Esophagus squamous epithelium (tissue), 5 donors: ENCODE data around the gene MAP3K8. TPM values are rescaled to one million over a fixed set of nuclear protein-coding genes. Genes with fewer than 3 reads are reported as not detected.

Experiments
- DNase-seq: peaks from one replicate; lab custom pipeline; 2025; lab: John Stamatoyannopoulos, UW
- H3K27ac ChIP-seq, 4 donors: fragments of 200-600 bp; sonication (generic); one replicate each; pipeline ENCODE4 v1.5.1; 2016 to 2019; ENCODE audit warnings: mild to moderate bottlenecking in 1 of 4
- H3K27me3 ChIP-seq, 4 donors: fragments of 200-600 bp; sonication (generic); 1 replicate in 3 of 4; 2 replicates in 1 of 4; pipeline versions ENCODE4 v1.5.1 to v1.6.0; 2017 to 2021; ENCODE audit warnings: antibody characterized with exemption in 1 of 4
- H3K36me3 ChIP-seq, 3 donors: fragments of 200-600 bp; sonication (generic); one replicate each; pipeline ENCODE4 v1.5.1; 2016 to 2019
- H3K4me1 ChIP-seq, 3 donors: fragments of 200-600 bp; sonication (generic); one replicate each; pipeline ENCODE4 v1.5.1; 2017 to 2019
- H3K4me3 ChIP-seq, 4 donors: fragments of 200-600 bp; sonication (generic); 1 replicate in 3 of 4; 2 replicates in 1 of 4; pipeline ENCODE4 v1.5.1; 2016 to 2019; ENCODE audit warnings: mild to moderate bottlenecking in 2 of 4, moderate library complexity in 1 of 4
- H3K9me3 ChIP-seq, 3 donors: fragments of 200-600 bp; sonication (generic); one replicate each; pipeline ENCODE4 v1.5.1; 2016 to 2019
- POLR2A ChIP-seq, 4 donors: fragments of 450-650 bp; IDR thresholded peaks; one replicate each; pipeline ENCODE4 v1.6.1; 2017; ENCODE audit warnings: antibody characterized with exemption in 4 of 4, mild to moderate bottlenecking in 4 of 4, moderate library complexity in 3 of 4
- WGBS, 2 donors: methylation state at CpG; one replicate each; pipeline ENCODE4 v1.1.5; 2018; 5-methylcytosine and 5-hydroxymethylcytosine counted together
- intact Hi-C: fragments of 100-400 bp; cut with DNase I; formaldehyde crosslinking; loops from one replicate; pipeline ENCODE4 v1.15.0; 2022
- total RNA-seq, 4 donors: library from RNA; depleted of rRNA; stranded (reverse); fragments of >200 nt; gene quantifications; one replicate each; pipeline ENCODE4 v1.1.0, GENCODE V29; 2016
- TF ChIP-seq, protein P1 (sequence below), 6 experiments: fragments of 450-650 bp in 4 of 6; fragments of 200-600 bp in 2 of 6; sonication (generic) in 2 of 6; IDR thresholded peaks; one replicate each; pipeline ENCODE4 v1.5.1; 2016 to 2019; ENCODE audit warnings: antibody characterized with exemption in 6 of 6, mild to moderate bottlenecking in 4 of 6, moderate library complexity in 4 of 6
- donor health status: DM: yes; HTN: yes; CAD: no.

Gene MAP3K8
- total RNA-seq, 4 donors from 2014 or later: 9.4 to 20.6 (median 17.9) TPM

DNA sequence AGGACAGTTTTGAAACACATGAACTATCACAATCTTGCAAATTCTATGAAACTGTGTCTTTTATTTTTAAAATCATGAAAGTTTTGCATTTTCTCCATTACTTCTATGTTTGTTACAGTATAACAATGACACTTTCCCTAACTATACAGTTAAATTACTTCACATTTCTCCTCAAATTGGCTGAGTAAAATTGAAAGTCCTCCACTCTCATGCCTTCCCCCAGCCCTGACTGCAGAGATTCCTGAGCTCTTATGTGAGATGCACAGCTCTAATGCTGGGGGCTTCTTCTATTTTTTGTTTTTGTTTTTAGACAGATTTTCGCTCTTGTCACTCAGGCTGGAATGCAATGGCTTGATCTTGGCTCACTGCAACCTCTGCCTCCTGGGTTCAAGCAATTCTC lies 22.7 kb upstream of the MAP3K8 start:
- H3K27ac ChIP-seq: no peak overlapping the region
- no peak overlapping the region for H3K4me3 ChIP-seq
- DNase-seq: no peak
- H3K27me3 ChIP-seq: no peaks in the 10 kb centered on the region
- TF ChIP-seq, protein P1, sequence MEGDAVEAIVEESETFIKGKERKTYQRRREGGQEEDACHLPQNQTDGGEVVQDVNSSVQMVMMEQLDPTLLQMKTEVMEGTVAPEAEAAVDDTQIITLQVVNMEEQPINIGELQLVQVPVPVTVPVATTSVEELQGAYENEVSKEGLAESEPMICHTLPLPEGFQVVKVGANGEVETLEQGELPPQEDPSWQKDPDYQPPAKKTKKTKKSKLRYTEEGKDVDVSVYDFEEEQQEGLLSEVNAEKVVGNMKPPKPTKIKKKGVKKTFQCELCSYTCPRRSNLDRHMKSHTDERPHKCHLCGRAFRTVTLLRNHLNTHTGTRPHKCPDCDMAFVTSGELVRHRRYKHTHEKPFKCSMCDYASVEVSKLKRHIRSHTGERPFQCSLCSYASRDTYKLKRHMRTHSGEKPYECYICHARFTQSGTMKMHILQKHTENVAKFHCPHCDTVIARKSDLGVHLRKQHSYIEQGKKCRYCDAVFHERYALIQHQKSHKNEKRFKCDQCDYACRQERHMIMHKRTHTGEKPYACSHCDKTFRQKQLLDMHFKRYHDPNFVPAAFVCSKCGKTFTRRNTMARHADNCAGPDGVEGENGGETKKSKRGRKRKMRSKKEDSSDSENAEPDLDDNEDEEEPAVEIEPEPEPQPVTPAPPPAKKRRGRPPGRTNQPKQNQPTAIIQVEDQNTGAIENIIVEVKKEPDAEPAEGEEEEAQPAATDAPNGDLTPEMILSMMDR (IDR thresholded peaks at IDR 0.05): no peak
- no peak for TF ChIP-seq POLR2A (IDR thresholded peaks at IDR 0.05)
- WGBS, 2 donors: 90 to 100% methylated on average over 1 of the region's 1 CpG
- H3K36me3 ChIP-seq: no peaks in the 10 kb centered on the region
- intact Hi-C loops: loop anchor here (5.0 kb wide), 1 partner anchor 126 kb away; no protein-coding TSS in a partner anchor
- no peaks in the 10 kb centered on the region for H3K9me3 ChIP-seq
- H3K4me1 ChIP-seq: no peaks in the 10 kb centered on the region

- H3K27ac ChIP-seq: no peak overlapping the region
- H3K27me3 ChIP-seq: no peaks in the 10 kb centered on the region
- no peak for DNase-seq
- intact Hi-C loops: loop anchor here (5.0 kb wide), 1 partner anchor 124 kb away; no protein-coding TSS in a partner anchor
- H3K4me3 ChIP-seq: no peak overlapping the region
- H3K4me1 ChIP-seq: no peaks in the 10 kb centered on the region
- no peaks in the 10 kb centered on the region for H3K9me3 ChIP-seq
- TF ChIP-seq, protein P1 (IDR thresholded peaks at IDR 0.05): no peak
- no peak for TF ChIP-seq POLR2A (IDR thresholded peaks at IDR 0.05)
- H3K36me3 ChIP-seq: no peaks in the 10 kb centered on the region
Observed at GRCh38 chr10:30412901-30413300, 21.1 kb upstream of the MAP3K8 start.

DNA sequence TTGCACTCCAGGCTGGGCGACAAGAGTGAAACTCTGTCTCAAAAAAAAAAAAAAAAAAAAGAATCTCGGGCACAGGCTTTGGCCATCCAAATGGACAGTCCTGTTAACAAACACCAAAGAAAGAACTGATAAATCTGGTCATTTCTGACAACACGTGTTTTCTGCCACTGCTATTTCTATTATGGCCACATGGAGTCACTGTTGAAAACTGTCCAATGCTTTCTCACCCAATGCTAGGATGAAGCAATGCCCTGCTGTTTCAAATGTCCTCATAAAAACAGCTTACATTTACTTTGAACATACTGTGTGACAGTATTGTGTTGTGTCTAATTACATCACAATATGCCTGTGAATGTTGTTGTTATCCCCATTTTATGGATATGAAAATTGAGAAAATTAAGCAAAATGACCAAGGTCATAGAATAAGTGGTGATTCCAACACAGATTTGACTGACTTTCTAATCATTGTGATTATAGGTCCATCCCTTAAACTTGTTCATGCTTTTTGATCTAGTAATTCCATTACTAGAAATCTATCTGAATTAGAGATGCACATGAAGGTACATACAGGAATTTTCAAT lies 19.9 kb upstream of the MAP3K8 start:
- intact Hi-C loops: loop anchor here (5.0 kb wide), 1 partner anchor 123 kb away; no protein-coding TSS in a partner anchor
- Histone ChIP-seq H3K27ac (no peak overlapping the region), H3K4me1 (peaks cover 0 to 12% (median 10%) of the 10 kb centered on the region in 3 donors), H3K4me3 (no peak overlapping the region), H3K27me3 (no peaks in the 10 kb centered on the region), H3K9me3 (no peaks in the 10 kb centered on the region), H3K36me3 (no peaks in the 10 kb centered on the region)
- 20 to 27% methylated on average over 3 of the region's 3 CpGs for WGBS, 2 donors
- DNase-seq: no peak
- TF ChIP-seq, protein P1 (IDR thresholded peaks at IDR 0.05): peak; percentile 64 to 91 (median 85)
- TF ChIP-seq POLR2A (IDR thresholded peaks at IDR 0.05): no peak

- H3K4me1 ChIP-seq: peaks cover 0 to 13% (median 10%) of the 10 kb centered on the region in 3 donors
- no peaks in the 10 kb centered on the region for H3K9me3 ChIP-seq
- no peak overlapping the region for H3K4me3 ChIP-seq
- no peak for DNase-seq
- H3K27ac ChIP-seq: no peak overlapping the region
- no peaks in the 10 kb centered on the region for H3K36me3 ChIP-seq
- WGBS, 2 donors: 76 to 88% methylated on average over 7 of the region's 7 CpGs
- intact Hi-C loops: no loop called here
- no peaks in the 10 kb centered on the region for H3K27me3 ChIP-seq
- TF ChIP-seq, protein P1 (IDR thresholded peaks at IDR 0.05): no peak
- no peak for TF ChIP-seq POLR2A (IDR thresholded peaks at IDR 0.05)
Observed at GRCh38 chr10:30415593-30415992, 18.4 kb upstream of the MAP3K8 start.

GRCh38 chr10:30417301-30417700 lies 16.7 kb upstream of the MAP3K8 start:
- H3K4me3 ChIP-seq: no peak overlapping the region
- no peaks in the 10 kb centered on the region for H3K36me3 ChIP-seq
- H3K27ac ChIP-seq: no peak overlapping the region
- 60 to 75% methylated on average over 2 of the region's 3 CpGs for WGBS, 2 donors
- no peaks in the 10 kb centered on the region for H3K27me3 ChIP-seq
- peaks cover 0 to 14% (median 10%) of the 10 kb centered on the region in 3 donors for H3K4me1 ChIP-seq
- no peaks in the 10 kb centered on the region for H3K9me3 ChIP-seq
- DNase-seq: no peak
- intact Hi-C loops: no loop called here
- TF ChIP-seq, protein P1 (IDR thresholded peaks at IDR 0.05): no peak
- no peak for TF ChIP-seq POLR2A (IDR thresholded peaks at IDR 0.05)
